Measurements from ENCODE around the gene SCGB1A1.

- TF ChIP-seq CTCF (IDR thresholded peaks at IDR 0.05; ENCODE audit: poor library complexity, severe bottlenecking) (no peak), REST (IDR thresholded peaks at IDR 0.05; ENCODE audit: borderline replicate concordance) (no peak), POLR2AphosphoS5 (IDR thresholded peaks at IDR 0.05) (no peak), EP300 (conservative IDR thresholded peaks at IDR 0.05; ENCODE audit: poor library complexity, severe bottlenecking) (no peak), EZH2 (IDR thresholded peaks at IDR 0.05; ENCODE audit: borderline replicate concordance, insufficient read depth, low read length, poor library complexity, severe bottlenecking) (no peak), MXI1 (conservative IDR thresholded peaks at IDR 0.05; ENCODE audit: poor library complexity, severe bottlenecking) (no peak), SMC3 (conservative IDR thresholded peaks at IDR 0.05; ENCODE audit: poor library complexity) (no peak), TAF1 (IDR thresholded peaks at IDR 0.05; ENCODE audit: low read depth) (no peak)
Observed at GRCh38 chr11:62459080-62459479, 40.2 kb downstream of the SCGB1A1 start.

Measured in neural cell (in vitro differentiated cells).